Astrocyte (in vitro differentiated cells and primary cell): ENCODE results near the gene TMEM44. TPM values are rescaled to one million over a fixed set of nuclear protein-coding genes. Genes with fewer than 3 reads are reported as not detected.

Experiments
- DNase-seq: peaks from one replicate; pipeline ENCODE4 v3.0.0-alpha.2; 2010; ENCODE audit warnings: low read depth
- FAIRE-seq: peaks from 2 replicates; lab custom pipeline; 2011; peaks lifted over from hg19 to GRCh38; lab: Jason Lieb, UNC
- H2AFZ ChIP-seq: 2 replicates; pipeline ENCODE4 v1.6.0; 2012; ENCODE audit warnings: low read depth, low read length, inconsistent platforms
- H3K27ac ChIP-seq: 2 replicates; pipeline ENCODE4 v1.5.1; 2011; ENCODE audit warnings: low read depth, low read length, inconsistent platforms
- H3K27me3 ChIP-seq: 2 replicates; pipeline ENCODE4 v1.6.0; 2011; ENCODE audit warnings: low read length, inconsistent platforms; ENCODE audit not compliant: insufficient read depth
- H3K36me3 ChIP-seq: 2 replicates; pipeline ENCODE4 v1.5.1; 2011; ENCODE audit warnings: low read length, inconsistent platforms; ENCODE audit not compliant: insufficient read depth
- H3K4me1 ChIP-seq: 2 replicates; pipeline ENCODE4 v1.5.1; 2011; ENCODE audit warnings: low read length, inconsistent platforms; ENCODE audit not compliant: insufficient read depth
- H3K4me2 ChIP-seq: 2 replicates; pipeline ENCODE4 v1.6.0; 2012; ENCODE audit warnings: low read length, inconsistent platforms
- H3K4me3 ChIP-seq: 2 replicates; pipeline ENCODE4 v1.5.1; 2011; ENCODE audit warnings: low read depth, mild to moderate bottlenecking, low read length, inconsistent platforms; ENCODE audit not compliant: insufficient read depth
- H3K79me2 ChIP-seq: 2 replicates; pipeline ENCODE4 v1.6.0; 2012; ENCODE audit warnings: mild to moderate bottlenecking, low read length, inconsistent platforms; ENCODE audit not compliant: insufficient read depth
- H3K9ac ChIP-seq: 2 replicates; pipeline ENCODE4 v1.6.0; 2012; ENCODE audit warnings: mild to moderate bottlenecking, low read length, inconsistent platforms
- H3K9me3 ChIP-seq: 2 replicates; pipeline ENCODE4 v1.5.1; 2012; ENCODE audit warnings: low read depth, mild to moderate bottlenecking, low read length, inconsistent platforms; ENCODE audit not compliant: insufficient read depth
- H4K20me1 ChIP-seq: 2 replicates; pipeline ENCODE4 v1.6.0; 2012; ENCODE audit warnings: low read length, inconsistent platforms; ENCODE audit not compliant: insufficient read depth
- H3K27ac Mint-ChIP-seq: one replicate; pipeline ENCODE4 v1.8.0; 2021; ENCODE audit warnings: mild to moderate bottlenecking, mixed read lengths; ENCODE audit not compliant: unreplicated experiment
- H3K27me3 Mint-ChIP-seq: one replicate; pipeline ENCODE4 v1.8.0; 2021; ENCODE audit warnings: low read depth, mixed read lengths; ENCODE audit not compliant: unreplicated experiment
- H3K36me3 Mint-ChIP-seq: one replicate; pipeline ENCODE4 v1.8.0; 2021; ENCODE audit warnings: low read depth, mixed read lengths; ENCODE audit not compliant: unreplicated experiment
- H3K4me1 Mint-ChIP-seq: one replicate; pipeline ENCODE4 v1.8.0; 2021; ENCODE audit warnings: low read depth, mixed read lengths; ENCODE audit not compliant: unreplicated experiment
- H3K4me3 Mint-ChIP-seq: one replicate; pipeline ENCODE4 v1.8.0; 2021; ENCODE audit warnings: mild to moderate bottlenecking, moderate library complexity, mixed read lengths; ENCODE audit not compliant: unreplicated experiment
- H3K9me3 Mint-ChIP-seq: one replicate; pipeline ENCODE4 v1.8.0; 2021; ENCODE audit warnings: mild to moderate bottlenecking, mixed read lengths; ENCODE audit not compliant: unreplicated experiment
- CTCF ChIP-seq: IDR thresholded peaks from 2 replicates; pipeline ENCODE4 v1.5.1; 2011; ENCODE audit warnings: low read depth, mild to moderate bottlenecking, inconsistent platforms, low read length, moderate library complexity; ENCODE audit not compliant: insufficient read depth
- EZH2 ChIP-seq: IDR thresholded peaks from 2 replicates; pipeline ENCODE4 v1.6.1; 2012; ENCODE audit warnings: mild to moderate bottlenecking, low read length, inconsistent platforms; ENCODE audit not compliant: insufficient read depth
- total RNA-seq: library from RNA; stranded (reverse); gene quantifications from 2 replicates; pipeline ENCODE4 v1.2.1, GENCODE V29; 2021

TMEM44 gene
- total RNA-seq, 1 donor from 2014 or later = 9.8 TPM

- peaks cover 15% of the 10 kb centered on the region for H3K79me2 ChIP-seq
- peaks cover 13% of the 10 kb centered on the region for H4K20me1 ChIP-seq
- FAIRE-seq (no peak), DNase-seq (no peak)
- H3K9ac ChIP-seq = no peak overlapping the region
- H3K27me3 ChIP-seq = no peaks in the 10 kb centered on the region
- peaks cover 24% of the 10 kb centered on the region for H3K27me3 Mint-ChIP-seq
- no peaks in the 10 kb centered on the region for H3K36me3 Mint-ChIP-seq
- H3K4me3 ChIP-seq = no peak overlapping the region
- H3K27ac ChIP-seq = no peak overlapping the region
- no peaks in the 10 kb centered on the region for H3K9me3 ChIP-seq
- no peak for TF ChIP-seq EZH2
- no peak for TF ChIP-seq CTCF
- peaks cover 22% of the 10 kb centered on the region for H3K4me1 ChIP-seq
- no peak overlapping the region for H3K4me3 Mint-ChIP-seq
- H3K4me2 ChIP-seq = peak overlapping the region; percentile 65
- H3K9me3 Mint-ChIP-seq = no peaks in the 10 kb centered on the region
- H3K4me1 Mint-ChIP-seq = peaks cover 17% of the 10 kb centered on the region
- peak overlapping the region; percentile 64 for H3K27ac Mint-ChIP-seq
- H2AFZ ChIP-seq = peak overlapping the region; percentile 53
- no peaks in the 10 kb centered on the region for H3K36me3 ChIP-seq
Observed at GRCh38 chr3:194682189-194682693, 49.0 kb upstream of the TMEM44 start.

DNA sequence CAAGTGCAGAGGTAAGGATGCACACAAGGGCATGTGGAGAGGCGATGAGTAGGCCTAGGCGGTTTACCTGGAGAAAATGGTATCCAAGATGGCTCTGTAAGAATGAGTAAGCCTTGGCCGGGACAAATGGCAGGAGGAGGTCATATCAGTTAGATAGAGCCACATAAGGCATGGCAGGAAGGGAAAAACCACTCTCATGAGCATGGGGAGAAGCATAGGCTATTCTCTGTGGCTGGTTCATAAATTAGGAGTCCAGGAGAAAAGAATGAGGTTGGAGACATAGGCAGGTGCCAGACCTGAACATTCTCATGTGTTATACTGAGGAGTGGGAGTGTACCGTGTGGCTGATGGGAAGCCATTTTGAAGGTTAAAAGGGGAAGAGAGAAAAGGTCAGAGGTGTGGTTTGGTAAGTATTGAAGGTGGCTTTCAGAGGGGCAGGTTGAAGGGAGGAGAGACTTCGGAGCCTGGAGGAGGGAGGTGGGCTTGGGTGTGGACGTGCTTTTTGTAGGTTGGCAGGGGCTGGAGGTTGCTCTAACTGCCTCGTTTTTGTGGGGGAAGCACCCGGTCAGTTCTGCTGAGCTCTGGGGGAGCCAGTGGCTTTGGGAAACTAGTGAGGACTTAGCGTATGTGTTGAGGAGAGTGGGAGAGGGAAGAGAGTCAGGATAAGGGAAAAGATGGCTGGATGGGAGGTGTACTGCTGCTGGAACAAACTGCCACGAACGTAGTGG, 47.8 kb upstream of the TMEM44 start:
- Histone ChIP-seq H3K4me3 (no peak overlapping the region), H4K20me1 (peaks cover 1% of the 10 kb centered on the region), H3K27ac (no peak overlapping the region), H3K4me2 (no peak overlapping the region), H3K4me1 (peaks cover 16% of the 10 kb centered on the region), H3K27me3 (no peaks in the 10 kb centered on the region), H2AFZ (no peak overlapping the region), H3K9ac (no peak overlapping the region), H3K36me3 (no peaks in the 10 kb centered on the region), H3K79me2 (peaks cover 3% of the 10 kb centered on the region), H3K9me3 (no peaks in the 10 kb centered on the region)
- peaks cover 33% of the 10 kb centered on the region for H3K27me3 Mint-ChIP-seq
- H3K9me3 Mint-ChIP-seq = no peaks in the 10 kb centered on the region
- peaks cover 17% of the 10 kb centered on the region for H3K4me1 Mint-ChIP-seq
- FAIRE-seq = no peak
- H3K4me3 Mint-ChIP-seq = no peak overlapping the region
- H3K27ac Mint-ChIP-seq = no peak overlapping the region
- TF ChIP-seq CTCF (no peak), EZH2 (no peak)
- DNase-seq = no peak
- no peaks in the 10 kb centered on the region for H3K36me3 Mint-ChIP-seq

- peaks cover 9% of the 10 kb centered on the region for H3K4me1 ChIP-seq
- Mint-ChIP-seq H3K9me3 (no peaks in the 10 kb centered on the region), H3K4me3 (no peak overlapping the region), H3K4me1 (peaks cover 4% of the 10 kb centered on the region), H3K36me3 (no peaks in the 10 kb centered on the region), H3K27ac (no peak overlapping the region), H3K27me3 (peaks cover 40% of the 10 kb centered on the region)
- no peak overlapping the region for H3K4me2 ChIP-seq
- no peak overlapping the region for H3K9ac ChIP-seq
- no peak for FAIRE-seq
- DNase-seq = no peak
- H3K79me2 ChIP-seq = peaks cover 6% of the 10 kb centered on the region
- H3K36me3 ChIP-seq = no peaks in the 10 kb centered on the region
- no peak overlapping the region for H3K4me3 ChIP-seq
- H3K9me3 ChIP-seq = no peaks in the 10 kb centered on the region
- H2AFZ ChIP-seq = no peak overlapping the region
- H4K20me1 ChIP-seq = no peaks in the 10 kb centered on the region
- no peaks in the 10 kb centered on the region for H3K27me3 ChIP-seq
- no peak overlapping the region for H3K27ac ChIP-seq
- TF ChIP-seq CTCF (no peak), EZH2 (no peak)
Observed at GRCh38 chr3:194676471-194676870, 43.3 kb upstream of the TMEM44 start.
